Astrocyte (in vitro differentiated cells and primary cell): ENCODE measurements around the gene CD164. TPM values are rescaled to one million over a fixed set of nuclear protein-coding genes. Genes with fewer than 3 reads are reported as not detected.

Source experiments
- DNase-seq: peaks from one replicate; pipeline ENCODE4 v3.0.0-alpha.2; 2010; ENCODE audit warnings: low read depth
- FAIRE-seq: peaks from 2 replicates; lab custom pipeline; 2011; peaks lifted over from hg19 to GRCh38; lab: Jason Lieb, UNC
- H2AFZ ChIP-seq: 2 replicates; pipeline ENCODE4 v1.6.0; 2012; ENCODE audit warnings: low read depth, low read length, inconsistent platforms
- H3K27ac ChIP-seq: 2 replicates; pipeline ENCODE4 v1.5.1; 2011; ENCODE audit warnings: low read depth, low read length, inconsistent platforms
- H3K27me3 ChIP-seq: 2 replicates; pipeline ENCODE4 v1.6.0; 2011; ENCODE audit warnings: low read length, inconsistent platforms; ENCODE audit not compliant: insufficient read depth
- H3K36me3 ChIP-seq: 2 replicates; pipeline ENCODE4 v1.5.1; 2011; ENCODE audit warnings: low read length, inconsistent platforms; ENCODE audit not compliant: insufficient read depth
- H3K4me1 ChIP-seq: 2 replicates; pipeline ENCODE4 v1.5.1; 2011; ENCODE audit warnings: low read length, inconsistent platforms; ENCODE audit not compliant: insufficient read depth
- H3K4me2 ChIP-seq: 2 replicates; pipeline ENCODE4 v1.6.0; 2012; ENCODE audit warnings: low read length, inconsistent platforms
- H3K4me3 ChIP-seq: 2 replicates; pipeline ENCODE4 v1.5.1; 2011; ENCODE audit warnings: low read depth, mild to moderate bottlenecking, low read length, inconsistent platforms; ENCODE audit not compliant: insufficient read depth
- H3K79me2 ChIP-seq: 2 replicates; pipeline ENCODE4 v1.6.0; 2012; ENCODE audit warnings: mild to moderate bottlenecking, low read length, inconsistent platforms; ENCODE audit not compliant: insufficient read depth
- H3K9ac ChIP-seq: 2 replicates; pipeline ENCODE4 v1.6.0; 2012; ENCODE audit warnings: mild to moderate bottlenecking, low read length, inconsistent platforms
- H3K9me3 ChIP-seq: 2 replicates; pipeline ENCODE4 v1.5.1; 2012; ENCODE audit warnings: low read depth, mild to moderate bottlenecking, low read length, inconsistent platforms; ENCODE audit not compliant: insufficient read depth
- H4K20me1 ChIP-seq: 2 replicates; pipeline ENCODE4 v1.6.0; 2012; ENCODE audit warnings: low read length, inconsistent platforms; ENCODE audit not compliant: insufficient read depth
- H3K27ac Mint-ChIP-seq: one replicate; pipeline ENCODE4 v1.8.0; 2021; ENCODE audit warnings: mild to moderate bottlenecking, mixed read lengths; ENCODE audit not compliant: unreplicated experiment
- H3K27me3 Mint-ChIP-seq: one replicate; pipeline ENCODE4 v1.8.0; 2021; ENCODE audit warnings: low read depth, mixed read lengths; ENCODE audit not compliant: unreplicated experiment
- H3K36me3 Mint-ChIP-seq: one replicate; pipeline ENCODE4 v1.8.0; 2021; ENCODE audit warnings: low read depth, mixed read lengths; ENCODE audit not compliant: unreplicated experiment
- H3K4me1 Mint-ChIP-seq: one replicate; pipeline ENCODE4 v1.8.0; 2021; ENCODE audit warnings: low read depth, mixed read lengths; ENCODE audit not compliant: unreplicated experiment
- H3K4me3 Mint-ChIP-seq: one replicate; pipeline ENCODE4 v1.8.0; 2021; ENCODE audit warnings: mild to moderate bottlenecking, moderate library complexity, mixed read lengths; ENCODE audit not compliant: unreplicated experiment
- H3K9me3 Mint-ChIP-seq: one replicate; pipeline ENCODE4 v1.8.0; 2021; ENCODE audit warnings: mild to moderate bottlenecking, mixed read lengths; ENCODE audit not compliant: unreplicated experiment
- CTCF ChIP-seq: IDR thresholded peaks from 2 replicates; pipeline ENCODE4 v1.5.1; 2011; ENCODE audit warnings: low read depth, mild to moderate bottlenecking, inconsistent platforms, low read length, moderate library complexity; ENCODE audit not compliant: insufficient read depth
- EZH2 ChIP-seq: IDR thresholded peaks from 2 replicates; pipeline ENCODE4 v1.6.1; 2012; ENCODE audit warnings: mild to moderate bottlenecking, low read length, inconsistent platforms; ENCODE audit not compliant: insufficient read depth
- total RNA-seq: library from RNA; stranded (reverse); gene quantifications from 2 replicates; pipeline ENCODE4 v1.2.1, GENCODE V29; 2021

The CD164 gene
- total RNA-seq, 1 donor from 2014 or later = 345 TPM

GRCh38 chr6:109420751-109421150 is 38.5 kb upstream of the CD164 start:
- no peaks in the 10 kb centered on the region for H3K4me1 Mint-ChIP-seq
- no peaks in the 10 kb centered on the region for H3K9me3 Mint-ChIP-seq
- TF ChIP-seq EZH2 (no peak), CTCF (no peak)
- H3K4me1 ChIP-seq = peaks cover 7% of the 10 kb centered on the region
- H3K4me3 ChIP-seq = no peak overlapping the region
- H3K27ac ChIP-seq = no peak overlapping the region
- no peaks in the 10 kb centered on the region for H3K9me3 ChIP-seq
- DNase-seq (no peak), FAIRE-seq (no peak)
- no peaks in the 10 kb centered on the region for H3K79me2 ChIP-seq
- H3K27me3 Mint-ChIP-seq = peaks cover 3% of the 10 kb centered on the region
- no peaks in the 10 kb centered on the region for H4K20me1 ChIP-seq
- H3K27ac Mint-ChIP-seq = no peak overlapping the region
- H2AFZ ChIP-seq = no peak overlapping the region
- no peak overlapping the region for H3K9ac ChIP-seq
- H3K4me3 Mint-ChIP-seq = no peak overlapping the region
- H3K27me3 ChIP-seq = no peaks in the 10 kb centered on the region
- no peak overlapping the region for H3K4me2 ChIP-seq
- no peaks in the 10 kb centered on the region for H3K36me3 Mint-ChIP-seq
- no peaks in the 10 kb centered on the region for H3K36me3 ChIP-seq

GRCh38 chr6:109417646-109418045 is 35.4 kb upstream of the CD164 start:
- FAIRE-seq = no peak
- no peaks in the 10 kb centered on the region for H3K27me3 ChIP-seq
- H3K27ac ChIP-seq = no peak overlapping the region
- H3K4me2 ChIP-seq = no peak overlapping the region
- no peaks in the 10 kb centered on the region for H3K36me3 ChIP-seq
- no peaks in the 10 kb centered on the region for H3K9me3 Mint-ChIP-seq
- H3K36me3 Mint-ChIP-seq = no peaks in the 10 kb centered on the region
- H3K4me1 ChIP-seq = no peaks in the 10 kb centered on the region
- H4K20me1 ChIP-seq = no peaks in the 10 kb centered on the region
- H3K4me3 Mint-ChIP-seq = no peak overlapping the region
- no peak overlapping the region for H3K27ac Mint-ChIP-seq
- TF ChIP-seq CTCF (no peak), EZH2 (no peak)
- H3K27me3 Mint-ChIP-seq = peaks cover 3% of the 10 kb centered on the region
- no peak for DNase-seq
- no peaks in the 10 kb centered on the region for H3K79me2 ChIP-seq
- no peak overlapping the region for H3K9ac ChIP-seq
- H3K4me3 ChIP-seq = no peak overlapping the region
- no peak overlapping the region for H2AFZ ChIP-seq
- H3K4me1 Mint-ChIP-seq = no peaks in the 10 kb centered on the region
- H3K9me3 ChIP-seq = no peaks in the 10 kb centered on the region

- Histone ChIP-seq H3K9ac (no peak overlapping the region), H3K27ac (no peak overlapping the region), H3K9me3 (no peaks in the 10 kb centered on the region), H3K4me1 (no peaks in the 10 kb centered on the region), H3K4me3 (no peak overlapping the region), H4K20me1 (no peaks in the 10 kb centered on the region), H3K79me2 (no peaks in the 10 kb centered on the region), H3K27me3 (no peaks in the 10 kb centered on the region), H2AFZ (no peak overlapping the region), H3K36me3 (no peaks in the 10 kb centered on the region), H3K4me2 (no peak overlapping the region)
- no peak for FAIRE-seq
- TF ChIP-seq CTCF (no peak), EZH2 (no peak)
- H3K27me3 Mint-ChIP-seq = peaks cover 2% of the 10 kb centered on the region
- no peak for DNase-seq
- peaks cover 2% of the 10 kb centered on the region for H3K9me3 Mint-ChIP-seq
- H3K27ac Mint-ChIP-seq = no peak overlapping the region
- H3K36me3 Mint-ChIP-seq = no peaks in the 10 kb centered on the region
- no peaks in the 10 kb centered on the region for H3K4me1 Mint-ChIP-seq
- H3K4me3 Mint-ChIP-seq = no peak overlapping the region
Measured at GRCh38 chr6:109411034-109411433, 28.8 kb upstream of the CD164 start.
